Measurements from ENCODE around the gene TNK2.

DNA sequence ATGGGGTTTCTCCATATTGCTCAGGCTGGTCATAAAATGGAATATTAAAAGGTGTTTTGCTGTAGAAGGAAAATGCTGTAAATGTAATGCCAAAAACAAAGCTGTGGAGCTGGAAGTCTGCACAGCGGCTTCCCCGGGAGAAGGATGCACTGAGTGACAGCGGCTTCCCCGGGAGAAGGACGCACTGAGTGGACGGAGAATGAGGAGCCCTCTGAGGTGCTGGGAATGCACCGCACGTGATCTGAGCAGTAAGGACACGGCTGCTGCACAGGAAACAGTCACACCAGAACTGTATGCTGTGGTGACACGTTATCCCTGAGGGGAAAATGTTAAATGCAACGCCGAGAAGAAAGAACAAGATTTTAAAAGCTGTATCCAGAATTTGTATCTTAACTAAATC, 24.6 kb downstream of the TNK2 start:
- TF ChIP-seq CTCF (IDR thresholded peaks at IDR 0.05; ENCODE audit: insufficient read depth, low read depth, low read length) = no peak
- TF ChIP-seq EZH2 (IDR thresholded peaks at IDR 0.05; ENCODE audit: insufficient read depth, low read length) = no peak
